HL-60 (cell line): ENCODE results near the gene DCTN1.

ENCODE experiments used
- CTCF ChIP-seq: IDR thresholded peaks from one replicate; pipeline ENCODE4 v1.5.1; 2011; ENCODE audit warnings: low read length, control low read depth, inconsistent platforms; ENCODE audit not compliant: insufficient read depth
- SPI1 ChIP-seq: IDR thresholded peaks from 2 replicates; pipeline ENCODE4 v1.6.1; 2012; ENCODE audit warnings: low read depth, mild to moderate bottlenecking, borderline replicate concordance

GRCh38 chr2:74427551-74427950 lies 47.4 kb upstream of the DCTN1 start:
- TF ChIP-seq SPI1 (no peak), CTCF (no peak)
